HepG2 (cell line): Measurements from ENCODE around the gene CHST12. TPM values are rescaled to one million over a fixed set of nuclear protein-coding genes. Genes with fewer than 3 reads are reported as not detected.

Source experiments
- polyA plus RNA-seq, 8 experiments: library from polyadenylated mRNA; depleted of rRNA in 3 of 8; stranded (reverse) in 7 of 8; unstranded in 1 of 8; fragments of >200 nt; fragmentation: Illumina TruSeq in 4 of 8; extraction: Trizol in 4 of 8; gene quantifications; 2 replicates each; pipeline versions ENCODE4 v1.2.1 to v1.2.3, GENCODE V29; 2011 to 2016; ENCODE audit warnings: low read depth in 4 of 8, missing spikeins in 1 of 8, mixed read lengths in 1 of 8; ENCODE audit not compliant: insufficient read depth in 1 of 8
- small RNA-seq, 3 experiments: library from RNA; depleted of rRNA; stranded (forward); fragments of <200 nt; gene quantifications; one replicate each; pipeline ENCODE3, GENCODE V24; 2012; ENCODE audit warnings: low read depth in 2 of 3, low replicate concordance in 1 of 3; ENCODE audit not compliant: insufficient read length in 3 of 3, insufficient read depth in 2 of 3
- total RNA-seq, 5 experiments: library from RNA; depleted of rRNA; stranded (reverse); fragments of >200 nt; fragmentation: Illumina TruSeq; extraction: Trizol; gene quantifications; 2 replicates each; pipeline ENCODE4 v1.2.3, GENCODE V29; 2016; ENCODE audit warnings: low read depth in 1 of 5

Gene CHST12
- total and polyA plus RNA-seq, 2 of the 13 experiments (the other 11 are each of a cell fraction or from before 2014, with no cell fraction given), result 6.4 to 15.8 TPM

Small RNA genes within 50 kb of the gene (small RNA-seq; reads per million reads assigned to genes)
- 0 reads per million in 3 experiments for gene AC004840.2

Other genes starting within 250 kb of the CHST12 start
- gene MAD1L1, start 170.7 kb upstream of the CHST12 start, total RNA-seq (2016; rRNA removed; fragmentation: Illumina TruSeq; extraction: Trizol), result 53.3 and 64.7 TPM in 2 replicates
- gene MAD1L1, start 170.7 kb upstream of the CHST12 start, polyA plus RNA-seq (2011; rRNA removed), result 17.4 and 21.4 TPM in 2 replicates
- 34.2 and 42.6 TPM in 2 replicates for gene MRM2, start 161.4 kb upstream of the CHST12 start, total RNA-seq (2016; rRNA removed; fragmentation: Illumina TruSeq; extraction: Trizol)
- gene MRM2, start 161.4 kb upstream of the CHST12 start, polyA plus RNA-seq (2011; rRNA removed), result 13.2 and 15.8 TPM in 2 replicates
- 26.8 and 32.7 TPM in 2 replicates for gene NUDT1, start 161.4 kb upstream of the CHST12 start, total RNA-seq (2016; rRNA removed; fragmentation: Illumina TruSeq; extraction: Trizol)
- 6.4 and 9.1 TPM in 2 replicates for gene NUDT1, start 161.4 kb upstream of the CHST12 start, polyA plus RNA-seq (2011; rRNA removed)
- gene SNX8, start 89.2 kb upstream of the CHST12 start, total RNA-seq (2016; rRNA removed; fragmentation: Illumina TruSeq; extraction: Trizol), result 20.6 and 33.7 TPM in 2 replicates
- 45.2 and 46.2 TPM in 2 replicates for gene SNX8, start 89.2 kb upstream of the CHST12 start, polyA plus RNA-seq (2011; rRNA removed)
- gene EIF3B, start 48.8 kb upstream of the CHST12 start, total RNA-seq (2016; rRNA removed; fragmentation: Illumina TruSeq; extraction: Trizol), result 241 and 244 TPM in 2 replicates
- gene EIF3B, start 48.8 kb upstream of the CHST12 start, polyA plus RNA-seq (2011; rRNA removed), result 91.2 and 92.2 TPM in 2 replicates
- gene GRIFIN, start 72.8 kb downstream of the CHST12 start, total RNA-seq (2016; rRNA removed; fragmentation: Illumina TruSeq; extraction: Trizol), result not detected in 2 replicates
- not detected in 2 replicates for gene GRIFIN, start 72.8 kb downstream of the CHST12 start, polyA plus RNA-seq (2011; rRNA removed)
- gene LFNG, start 116.2 kb downstream of the CHST12 start, total RNA-seq (2016; rRNA removed; fragmentation: Illumina TruSeq; extraction: Trizol), result 0.44 TPM in 1 of 2 replicates, not detected in the other
- 1.5 and 1.6 TPM in 2 replicates for gene LFNG, start 116.2 kb downstream of the CHST12 start, polyA plus RNA-seq (2011; rRNA removed)
- gene BRAT1, start 151.9 kb downstream of the CHST12 start, total RNA-seq (2016; rRNA removed; fragmentation: Illumina TruSeq; extraction: Trizol), result 16.7 and 20.3 TPM in 2 replicates
- gene BRAT1, start 151.9 kb downstream of the CHST12 start, polyA plus RNA-seq (2011; rRNA removed), result 10.2 and 14.6 TPM in 2 replicates
- 2.5 and 3.0 TPM in 2 replicates for gene IQCE, start 155.4 kb downstream of the CHST12 start, total RNA-seq (2016; rRNA removed; fragmentation: Illumina TruSeq; extraction: Trizol)
- 1.5 and 1.7 TPM in 2 replicates for gene IQCE, start 155.4 kb downstream of the CHST12 start, polyA plus RNA-seq (2011; rRNA removed)
- 21.5 and 26.3 TPM in 2 replicates for gene TTYH3, start 228.4 kb downstream of the CHST12 start, total RNA-seq (2016; rRNA removed; fragmentation: Illumina TruSeq; extraction: Trizol)
- 50.0 and 80.3 TPM in 2 replicates for gene TTYH3, start 228.4 kb downstream of the CHST12 start, polyA plus RNA-seq (2011; rRNA removed)